NCI-H82 treated with DMSO at 0.1 percent for 48 hours (cell line): ENCODE results near the gene PAQR3.
A peak's percentile ranks its signal among the peaks of the same experiment; 100 is the strongest.

Experiments
- DNase-seq: peaks from one replicate; lab custom pipeline; 2025; ENCODE audit not compliant: unreplicated experiment; lab: John Stamatoyannopoulos, UW

PAQR3 gene

DNA sequence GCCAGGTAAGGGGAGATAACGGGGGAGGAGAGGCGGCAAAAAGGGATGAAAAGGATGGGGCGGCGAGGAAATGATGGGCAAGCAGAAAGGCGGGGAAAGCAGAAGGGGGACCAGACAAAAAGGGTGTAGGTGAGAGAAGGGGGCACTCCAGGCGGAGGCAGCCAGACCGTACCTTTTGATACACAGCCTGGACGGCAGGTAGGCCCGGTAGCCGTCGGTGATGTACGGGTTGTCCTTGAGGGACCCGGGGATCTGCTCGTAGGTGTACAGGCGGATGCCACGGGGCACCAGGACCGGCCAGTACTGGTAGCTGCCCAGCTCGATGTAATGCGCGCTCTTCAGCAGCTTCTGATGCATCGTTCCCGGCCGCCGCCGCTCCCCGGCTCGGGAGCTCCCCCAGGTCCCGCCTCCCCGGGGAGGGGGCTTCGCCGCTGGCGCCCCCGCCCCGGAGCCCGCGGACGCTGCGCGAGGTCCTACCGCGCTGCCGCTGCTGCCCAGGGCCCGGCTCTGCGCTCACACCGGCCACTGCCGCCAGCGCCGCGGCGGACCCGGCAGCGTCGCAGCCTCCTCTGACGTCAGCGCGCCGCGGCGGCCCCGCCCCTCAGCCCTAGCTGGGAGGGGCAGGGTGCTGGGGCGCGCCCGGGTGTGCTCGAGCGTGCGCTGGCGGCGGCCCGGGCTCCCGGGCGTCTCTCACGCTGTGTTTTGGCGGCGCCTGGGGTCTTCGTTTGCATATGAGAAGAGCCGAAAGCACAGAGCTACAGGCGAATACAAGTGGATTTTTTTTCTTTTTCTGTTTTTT is at the start of gene PAQR3:
Gene PAQR3, minus strand, starts transcription at position 571 of the 799 bp plus-strand sequence. Its CDS starts 214 bp downstream, at position 357.
- peak; percentile 39 for DNase-seq

DNA sequence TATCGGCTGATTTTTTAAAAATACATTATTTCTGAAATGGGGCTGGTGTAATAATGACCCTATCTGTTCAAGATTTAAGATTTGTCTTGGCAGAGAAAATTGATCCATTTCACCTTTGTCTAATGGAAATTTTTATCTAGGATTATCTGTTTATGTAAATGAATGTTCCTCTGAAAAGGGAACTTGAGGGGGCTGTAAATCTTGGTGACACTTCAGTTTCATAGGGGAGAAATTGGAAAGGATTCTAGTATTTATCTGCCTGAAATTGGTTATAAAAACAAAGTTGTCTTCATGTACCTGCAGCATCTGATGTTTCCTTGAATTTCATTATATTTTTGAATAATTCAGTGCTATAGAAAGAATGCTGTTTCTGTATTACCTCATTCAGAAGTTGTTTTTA is 48.4 kb upstream of the PAQR3 start:
- no peak for DNase-seq

DNA sequence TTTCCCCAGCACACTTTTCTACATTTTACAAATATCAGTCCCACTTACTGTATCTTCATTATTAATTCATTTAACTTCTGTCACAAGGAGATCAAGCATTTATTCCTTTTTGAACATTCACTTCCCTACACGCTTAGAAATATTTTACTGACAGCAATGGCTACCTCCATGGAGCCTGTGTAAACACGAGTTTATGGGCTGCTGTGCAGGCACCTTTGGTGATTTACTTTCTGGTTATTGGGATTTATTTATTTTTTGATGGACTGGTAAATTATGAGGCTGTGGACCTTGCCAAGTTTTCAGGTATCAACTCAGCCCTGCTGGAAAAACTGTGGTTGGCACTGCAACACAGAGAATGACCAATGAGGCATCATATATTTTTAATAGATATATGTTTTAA is 45.4 kb upstream of the PAQR3 start:
- no peak for DNase-seq

DNA sequence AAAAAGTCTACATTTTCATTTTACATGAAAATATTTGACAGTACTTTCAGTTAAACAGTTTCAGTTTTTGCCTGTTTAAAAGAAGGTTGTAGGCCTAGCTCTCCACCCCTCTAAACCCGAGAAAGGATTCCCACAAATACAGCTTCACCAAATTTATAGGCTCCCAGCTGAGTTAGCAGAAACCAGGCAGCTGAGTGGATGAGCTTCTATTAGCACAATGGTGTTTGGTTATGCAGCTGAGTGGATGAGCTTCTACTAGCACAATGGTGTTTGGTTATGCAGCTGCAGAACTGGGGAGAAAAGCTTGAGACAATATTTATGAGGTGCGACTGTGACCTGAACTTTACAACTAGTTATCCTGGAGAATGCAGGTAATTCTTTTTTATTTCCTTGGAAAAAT is 36.6 kb upstream of the PAQR3 start:
- no peak for DNase-seq

- no peak for DNase-seq
Measured at GRCh38 chr4:78971776-78972175, 32.5 kb upstream of the PAQR3 start.

DNA sequence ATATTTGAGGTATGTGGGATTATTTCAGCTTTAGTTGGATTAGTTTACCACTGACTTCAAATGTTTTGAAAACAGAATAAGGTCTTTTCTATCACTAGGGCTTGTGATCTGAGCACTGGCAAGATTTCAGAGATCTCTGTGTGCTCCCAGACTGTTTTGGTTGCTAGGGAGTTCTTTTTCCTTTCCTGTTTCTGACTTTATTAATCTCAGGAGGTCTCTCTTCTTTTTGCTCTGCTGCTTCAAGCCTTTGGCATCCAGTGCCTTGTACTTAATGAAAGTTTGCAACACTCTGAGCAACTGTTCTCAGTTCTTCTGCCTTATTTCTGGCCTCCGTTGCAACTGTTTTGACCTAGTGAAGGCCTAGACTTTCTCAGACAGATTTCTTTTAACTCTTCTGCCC is 32.1 kb upstream of the PAQR3 start:
- DNase-seq = no peak

GRCh38 chr4:78962597-78963115 is 23.4 kb upstream of the PAQR3 start:
- DNase-seq = no peak

DNA sequence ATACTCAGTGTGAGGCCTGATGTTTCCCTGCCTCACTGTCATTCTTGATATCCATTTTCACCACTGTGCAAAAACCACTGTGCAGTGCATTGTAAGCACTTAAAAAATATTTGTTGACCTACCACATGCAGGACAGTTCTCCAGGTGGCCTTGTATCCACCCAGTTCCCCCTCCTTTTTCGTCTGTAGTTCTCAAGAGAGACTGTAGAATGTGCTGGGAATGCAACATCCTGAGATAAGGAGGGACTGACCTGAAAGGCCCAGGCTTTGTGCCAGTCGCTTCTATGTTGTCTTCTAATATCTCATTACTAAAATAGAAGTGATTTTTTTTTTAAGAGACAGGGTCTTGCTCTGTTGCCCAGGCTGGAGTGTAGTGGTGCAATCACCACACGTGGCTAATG is 21.7 kb upstream of the PAQR3 start:
- no peak for DNase-seq

DNA sequence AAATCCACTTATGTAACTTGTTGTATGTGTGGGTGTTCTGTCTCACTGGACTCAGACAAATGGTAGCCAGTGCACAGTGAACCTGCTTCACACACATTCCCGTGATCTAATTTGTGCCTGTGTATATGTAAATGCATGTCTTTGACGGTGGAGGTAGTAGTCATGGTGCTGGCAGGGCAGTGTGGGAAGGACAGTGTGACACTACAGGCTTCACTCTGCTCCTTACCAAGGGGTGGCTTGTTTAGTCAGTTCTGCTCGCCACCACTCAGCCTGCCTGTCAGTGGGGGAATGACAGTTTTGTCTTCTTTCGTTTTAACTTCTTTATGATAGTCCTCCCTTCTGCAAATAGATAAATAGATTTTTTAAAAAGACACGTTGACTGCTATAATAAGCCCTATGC is 17.7 kb upstream of the PAQR3 start:
- DNase-seq = no peak

GRCh38 chr4:78953769-78954666 is 14.8 kb upstream of the PAQR3 start:
- peak; percentile 7 for DNase-seq

GRCh38 chr4:78953231-78953630 is 14.0 kb upstream of the PAQR3 start:
- no peak for DNase-seq

GRCh38 chr4:78951862-78952472 is 12.7 kb upstream of the PAQR3 start:
- peak; percentile 16 for DNase-seq

- DNase-seq = no peak
Measured at GRCh38 chr4:78949735-78950134, 10.5 kb upstream of the PAQR3 start.

DNA sequence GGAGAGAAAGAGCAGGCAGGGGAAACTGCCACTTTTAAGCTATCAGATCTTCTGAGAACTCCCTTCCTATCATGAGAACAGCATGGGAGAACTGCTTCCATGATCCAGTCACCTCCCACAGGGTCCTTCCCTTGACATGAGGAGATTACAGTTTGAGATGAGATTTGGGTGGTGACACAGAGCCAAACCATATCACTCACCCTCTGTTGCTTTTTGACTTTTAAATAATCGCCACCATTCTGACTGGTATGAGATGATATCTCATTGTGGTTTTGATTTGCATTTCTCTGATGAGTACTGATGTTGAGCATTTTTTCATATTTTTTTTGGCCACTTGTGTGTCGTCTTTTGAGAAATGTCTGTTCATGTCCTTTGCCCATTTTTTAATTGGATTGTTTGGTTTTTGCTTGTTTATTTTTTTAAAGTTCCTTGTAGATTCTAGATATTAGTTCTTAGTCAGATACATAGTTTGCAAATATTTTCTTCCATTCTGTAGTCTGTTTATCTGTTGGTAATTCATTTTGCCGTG is 6.5 kb upstream of the PAQR3 start:
- no peak for DNase-seq

DNA sequence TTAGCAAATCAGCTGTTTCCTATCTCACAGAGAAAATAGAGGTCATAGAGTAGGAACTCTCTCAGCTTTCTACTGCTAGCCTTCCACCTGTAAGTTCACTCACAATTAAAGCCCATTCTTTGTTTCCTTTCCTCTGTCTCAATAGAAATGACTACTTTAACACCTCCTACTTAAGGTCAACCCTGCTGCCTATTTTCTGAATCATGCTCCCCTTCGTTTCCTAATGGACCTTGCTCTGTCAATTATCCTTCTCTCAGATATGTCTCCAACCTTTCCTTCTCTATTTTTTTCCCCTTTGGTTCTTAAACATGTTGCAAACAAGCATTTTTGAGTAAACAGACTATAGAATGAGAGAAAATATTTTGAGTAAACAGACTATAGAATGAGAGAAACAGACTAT is 5.1 kb upstream of the PAQR3 start:
- no peak for DNase-seq

GRCh38 chr4:78940752-78941151 is 1.5 kb upstream of the PAQR3 start:
- no peak for DNase-seq

GRCh38 chr4:78939667-78940008 is 400 bp upstream of the PAQR3 start:
- no peak for DNase-seq

- no peak for DNase-seq
Measured at GRCh38 chr4:78938474-78938867, 767 bp downstream of the PAQR3 start.

DNA sequence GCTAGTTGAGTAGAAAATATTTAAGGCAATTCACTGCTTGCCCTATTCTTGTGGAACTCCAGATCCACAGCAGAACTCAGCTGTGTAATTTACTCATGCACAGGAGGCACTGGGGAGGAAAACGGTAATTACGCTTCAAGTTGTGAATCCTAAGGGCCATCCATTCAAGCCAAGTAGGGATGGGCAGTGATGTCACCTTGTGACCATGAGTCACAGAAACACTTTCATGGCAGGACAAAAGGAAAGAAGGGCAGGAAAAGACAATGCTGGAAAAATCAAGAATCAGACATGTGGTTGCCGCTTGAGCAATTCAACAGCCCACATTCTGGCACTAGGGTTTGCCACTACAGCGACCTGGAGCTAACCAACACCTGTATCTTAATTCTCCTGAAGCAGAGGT is 1.4 kb downstream of the PAQR3 start:
- DNase-seq = no peak

- no peak for DNase-seq
Measured at GRCh38 chr4:78936989-78937388, 2.2 kb downstream of the PAQR3 start.

GRCh38 chr4:78930016-78930629 is 9.1 kb downstream of the PAQR3 start:
- DNase-seq = no peak
